Thymus (tissue), 11 donors: ENCODE data around the gene CFAP299. TPM values are rescaled to one million over a fixed set of nuclear protein-coding genes. Genes with fewer than 3 reads are reported as not detected.
"Not testable (repeated sequence)": the region's sequence is repeated elsewhere in the genome, so short reads cannot be mapped to it uniquely, and the experiment has no call there.

Experiments
- DNase-seq, 9 donors: peaks; one replicate each; pipeline ENCODE4 v3.0.0-alpha.2; 2013; ENCODE audit warnings: low spot score in 9 of 9, low read depth in 6 of 9, missing footprints in 1 of 9
- H3K27ac ChIP-seq, 2 donors: one replicate each; pipeline ENCODE4 v1.5.1; 2013; ENCODE audit warnings: control low read depth in 1 of 2, low read depth in 1 of 2, low read length in 1 of 2, mild to moderate bottlenecking in 1 of 2, moderate library complexity in 1 of 2
- H3K27me3 ChIP-seq, 2 donors: one replicate each; pipeline ENCODE4 v1.5.1; 2013; ENCODE audit warnings: low read length in 1 of 2; ENCODE audit not compliant: control insufficient read depth in 2 of 2, insufficient read depth in 1 of 2
- H3K36me3 ChIP-seq, 2 donors: one replicate each; pipeline ENCODE4 v1.5.1; 2013; ENCODE audit warnings: low read length in 1 of 2, mild to moderate bottlenecking in 1 of 2, moderate library complexity in 1 of 2; ENCODE audit not compliant: control insufficient read depth in 2 of 2, insufficient read depth in 2 of 2
- H3K4me1 ChIP-seq, 2 donors: one replicate each; pipeline ENCODE4 v1.5.1; 2013; ENCODE audit warnings: low read length in 2 of 2; ENCODE audit not compliant: control insufficient read depth in 2 of 2, insufficient read depth in 2 of 2
- H3K4me3 ChIP-seq, 2 donors: one replicate each; pipeline ENCODE4 v1.5.1; 2013; ENCODE audit warnings: low read length in 2 of 2, control low read depth in 1 of 2, mild to moderate bottlenecking in 1 of 2
- H3K9me3 ChIP-seq, 2 donors: one replicate each; pipeline ENCODE4 v1.5.1; 2013; ENCODE audit warnings: low read length in 1 of 2, mild to moderate bottlenecking in 1 of 2; ENCODE audit not compliant: control insufficient read depth in 2 of 2, insufficient read depth in 1 of 2
- WGBS: extraction: QIAGEN DNeasy Blood & Tissue Kit; methylation state at CpG from one replicate; pipeline ENCODE4 v1.1.7; 2013; 5-methylcytosine and 5-hydroxymethylcytosine counted together
- polyA plus RNA-seq: library from polyadenylated mRNA; stranded (reverse); fragments of 200-250 nt; gene quantifications from one replicate; pipeline ENCODE4 v1.2.3, GENCODE V29; 2013
- total RNA-seq: library from RNA; stranded (reverse); fragments of 120-200 nt; gene quantifications from one replicate; pipeline ENCODE4 v1.2.4, GENCODE V29; 2013
- donor health status: healthy.

The CFAP299 gene
- total and polyA plus RNA-seq, 2 donors, result 0.18 to 1.0 TPM

DNA sequence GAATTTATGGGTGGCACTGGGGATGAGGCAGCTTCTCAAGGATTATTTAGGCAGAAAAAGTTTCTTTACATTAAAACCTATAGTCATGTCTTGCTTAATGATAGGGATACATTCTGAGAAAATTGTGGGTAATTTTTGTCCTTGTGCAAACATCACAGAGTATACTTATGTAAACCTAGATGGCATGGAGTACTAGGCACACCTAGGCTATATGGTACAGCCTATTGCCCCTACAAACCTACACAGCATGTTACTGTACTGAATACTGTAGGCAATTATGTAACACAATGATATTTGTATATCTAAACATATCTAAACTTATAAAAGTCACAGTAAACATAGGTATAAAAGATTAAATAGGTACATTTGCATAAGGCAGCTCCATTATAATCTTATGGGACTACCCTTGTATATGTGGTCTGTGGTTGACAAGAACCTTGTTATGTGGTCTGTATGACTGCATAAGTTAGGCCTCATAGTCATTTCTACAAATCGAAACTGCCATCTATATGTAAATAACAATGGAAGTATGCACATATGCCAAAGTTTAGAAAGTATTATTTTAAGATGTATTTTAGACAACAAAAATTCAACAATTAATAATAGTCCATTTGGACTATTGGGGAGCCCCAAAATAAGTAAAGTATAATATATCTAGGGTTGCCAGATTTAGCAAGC is 87.3 kb downstream of the CFAP299 start:
- peaks cover 0 to 2% of the 10 kb centered on the region in 2 donors for H3K4me1 ChIP-seq
- DNase-seq, result peak in 2 of 9 donors; percentile 8 to 57
- 71% methylated on average over 1 of the region's 1 CpG for WGBS

DNA sequence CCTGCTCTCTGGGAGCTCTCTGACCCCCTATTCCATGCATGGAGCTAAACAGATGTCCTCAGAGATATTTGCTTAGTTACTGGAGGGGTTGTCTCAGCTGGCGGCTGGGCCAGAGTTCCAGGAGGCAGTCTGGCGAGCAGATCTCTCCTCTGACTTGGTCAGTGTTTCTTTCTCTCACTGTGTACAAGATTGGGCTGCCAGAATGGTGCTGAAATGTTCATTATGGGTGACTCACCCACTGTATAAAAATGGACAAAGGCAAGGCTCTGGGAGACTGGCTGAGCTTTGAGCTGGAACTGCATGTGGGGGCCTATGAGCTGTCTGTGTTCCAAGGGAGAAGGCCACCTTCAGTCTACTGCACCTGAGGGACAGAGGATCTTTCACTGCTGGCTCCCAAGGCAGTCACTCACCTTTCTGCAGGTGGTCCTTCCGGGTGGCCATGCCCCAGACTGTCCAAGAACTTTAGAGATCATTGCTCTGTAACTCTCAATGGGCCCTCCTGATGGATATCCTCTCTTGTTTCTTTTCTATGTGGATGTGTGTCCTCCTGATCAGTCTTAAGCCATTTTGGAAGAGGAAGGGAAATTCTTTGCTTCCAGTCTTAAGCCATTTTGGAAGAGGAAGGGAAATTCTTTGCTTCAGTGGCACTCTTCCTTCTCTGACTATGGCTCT is 88.2 kb downstream of the CFAP299 start:
- no peak for DNase-seq
- Histone ChIP-seq H3K36me3 (no peaks in the 10 kb centered on the region), H3K27ac (no peak overlapping the region), H3K4me1 (peaks cover 0 to 2% of the 10 kb centered on the region in 2 donors), H3K4me3 (no peak overlapping the region), H3K27me3 (no peaks in the 10 kb centered on the region), H3K9me3 (no peaks in the 10 kb centered on the region)
- WGBS, result 93% methylated on average over 3 of the region's 3 CpGs

More for the DNA sequence above, 87.3 kb downstream of the CFAP299 start:
- no peak overlapping the region for H3K4me3 ChIP-seq
- no peaks in the 10 kb centered on the region for H3K27me3 ChIP-seq
- H3K27ac ChIP-seq, result no peak overlapping the region
- no peaks in the 10 kb centered on the region for H3K9me3 ChIP-seq
- no peaks in the 10 kb centered on the region for H3K36me3 ChIP-seq

DNA sequence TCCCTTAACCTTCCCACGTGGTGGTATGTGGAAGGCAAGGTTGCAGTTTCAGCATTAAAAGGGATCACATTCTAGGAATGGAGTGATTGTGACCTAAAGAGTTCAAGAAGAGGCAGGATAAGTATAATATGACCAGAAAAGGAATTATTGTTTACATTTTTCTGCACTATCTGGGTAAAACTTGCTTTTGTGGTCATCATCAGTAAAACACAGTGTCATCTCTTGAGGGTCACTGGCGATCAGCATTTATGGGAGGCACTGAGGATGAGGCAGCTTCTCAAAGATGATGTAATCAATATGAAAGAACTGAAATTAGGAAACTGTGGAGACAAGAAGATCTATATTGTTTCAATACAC is 88.7 kb downstream of the CFAP299 start:
- Histone ChIP-seq H3K4me1 (peaks cover 0 to 2% of the 10 kb centered on the region in 2 donors), H3K4me3 (no peak overlapping the region), H3K27me3 (no peaks in the 10 kb centered on the region), H3K27ac (no peak overlapping the region), H3K36me3 (no peaks in the 10 kb centered on the region), H3K9me3 (no peaks in the 10 kb centered on the region)
- no peak for DNase-seq
- 95% methylated on average over 2 of the region's 2 CpGs for WGBS

DNA sequence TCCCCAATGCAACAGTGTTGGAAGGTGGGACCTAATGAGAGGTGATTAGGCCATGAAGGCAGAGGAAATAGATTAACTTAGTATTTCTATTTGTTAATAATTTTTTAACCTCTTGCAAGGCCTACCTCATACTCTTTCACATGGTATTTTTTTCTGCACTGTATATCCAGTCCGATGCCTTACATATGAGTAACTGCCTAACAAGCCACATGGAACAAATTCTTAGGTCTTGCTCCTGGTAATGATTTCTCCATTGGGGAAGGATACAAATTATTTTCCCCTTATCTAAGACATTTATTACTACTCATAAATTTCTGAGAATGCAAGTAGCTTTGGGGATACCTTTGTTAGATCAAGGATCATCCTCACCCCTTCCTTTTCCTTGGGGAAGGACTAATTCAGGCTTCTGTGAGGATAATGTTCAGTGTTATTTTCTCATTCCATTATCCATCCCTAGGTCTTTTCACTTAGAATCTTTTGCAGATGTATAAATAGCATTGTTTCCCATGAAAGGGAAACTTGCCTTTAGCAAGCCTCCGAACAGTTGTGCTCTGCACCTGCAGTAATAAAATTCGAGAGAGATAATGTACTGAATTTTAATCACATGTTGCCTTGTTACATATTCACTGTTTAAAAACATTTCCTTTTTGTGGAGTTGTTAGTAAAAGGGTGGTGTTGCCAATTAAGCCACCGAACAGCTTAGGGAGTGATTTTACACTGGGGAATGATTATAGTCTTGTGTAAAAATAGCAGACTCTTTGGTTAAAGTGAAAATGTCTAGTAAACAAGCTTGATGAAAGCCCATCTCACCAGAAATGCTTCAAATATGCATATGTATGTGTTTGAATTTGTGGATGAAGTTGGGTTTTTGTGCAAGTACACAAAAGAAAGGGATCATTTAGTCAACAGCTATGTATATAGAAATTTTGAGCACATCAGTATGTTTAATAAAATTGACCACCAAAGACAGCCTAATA is 89.9 kb downstream of the CFAP299 start:
- no peak for DNase-seq
- H3K4me3 ChIP-seq, result no peak overlapping the region
- no peaks in the 10 kb centered on the region for H3K36me3 ChIP-seq
- no peak overlapping the region for H3K27ac ChIP-seq
- no peaks in the 10 kb centered on the region for H3K9me3 ChIP-seq
- no peaks in the 10 kb centered on the region for H3K27me3 ChIP-seq
- H3K4me1 ChIP-seq, result peaks cover 0 to 2% of the 10 kb centered on the region in 2 donors
- 91% methylated on average over 4 of the region's 4 CpGs for WGBS

DNA sequence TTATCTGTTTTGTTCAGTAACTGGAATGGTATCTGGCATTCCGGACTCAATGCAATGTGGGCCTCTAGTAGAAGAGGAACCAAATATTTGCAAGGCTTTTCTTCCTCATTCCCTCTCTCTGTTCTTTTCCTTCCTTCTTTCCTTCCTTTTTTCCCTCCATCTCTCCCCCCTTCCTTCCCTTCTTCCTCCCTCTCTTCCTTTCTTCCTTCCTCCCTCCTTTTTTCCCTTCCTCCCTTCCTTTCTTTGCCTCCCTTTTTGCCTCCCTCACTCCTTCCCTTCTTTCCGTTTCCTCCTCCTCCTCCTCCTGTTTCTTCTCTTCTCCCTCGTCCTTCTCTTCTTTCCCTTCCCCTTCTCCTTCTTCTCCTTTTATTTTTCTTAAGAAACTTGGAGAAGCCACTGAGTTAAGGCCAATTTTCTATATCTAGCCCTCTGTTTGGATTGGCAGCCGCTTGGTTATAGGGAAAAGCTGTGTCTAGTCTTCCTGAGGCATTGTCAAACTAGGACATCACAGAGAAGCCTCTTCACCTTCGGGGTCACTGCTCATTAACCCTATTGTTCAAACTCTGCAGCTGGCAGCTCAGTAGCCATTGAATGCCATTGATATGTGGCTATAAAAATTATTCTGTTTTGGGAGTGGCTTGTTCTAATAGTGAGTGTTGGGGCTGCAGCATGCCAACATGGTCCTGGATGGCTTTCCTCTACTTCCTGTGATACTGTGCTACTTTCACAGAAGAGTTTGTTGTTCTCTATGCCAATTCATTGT is 95.9 kb downstream of the CFAP299 start:
- H3K27me3 ChIP-seq, result no peaks in the 10 kb centered on the region
- 87% methylated on average over 5 of the region's 5 CpGs for WGBS
- no peak for DNase-seq

DNA sequence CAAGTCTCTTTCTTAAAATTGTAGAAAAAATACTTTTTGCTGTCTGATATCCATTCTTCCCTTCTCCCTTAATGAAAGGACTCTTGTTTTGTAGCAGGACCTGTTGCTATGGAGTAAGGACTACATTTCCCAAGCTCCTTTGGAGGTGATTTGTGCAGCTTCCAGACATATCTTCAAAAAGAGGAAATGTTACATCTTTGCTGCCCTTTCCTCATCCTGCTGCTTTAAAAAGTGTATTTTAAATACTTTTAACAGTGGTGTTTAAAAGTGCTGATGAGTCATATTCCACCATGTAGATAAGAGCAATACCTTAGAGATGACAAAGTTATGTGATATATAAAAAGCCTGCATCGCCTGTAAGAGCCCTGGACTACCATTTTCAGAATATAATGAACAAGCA is 98.7 kb downstream of the CFAP299 start:
- Histone ChIP-seq H3K4me3 (no peak overlapping the region), H3K4me1 (peaks cover 0 to under 1% of the 10 kb centered on the region in 2 donors), H3K27me3 (no peaks in the 10 kb centered on the region), H3K36me3 (no peaks in the 10 kb centered on the region), H3K9me3 (no peaks in the 10 kb centered on the region), H3K27ac (no peak overlapping the region)
- no peak for DNase-seq
- 97% methylated on average over 1 of the region's 1 CpG for WGBS

More for the DNA sequence above, 95.9 kb downstream of the CFAP299 start:
- Histone ChIP-seq H3K4me3 (no peak overlapping the region), H3K36me3 (no peaks in the 10 kb centered on the region), H3K9me3 (no peaks in the 10 kb centered on the region), H3K27ac (no peak overlapping the region), H3K4me1 (no peaks in the 10 kb centered on the region)

DNA sequence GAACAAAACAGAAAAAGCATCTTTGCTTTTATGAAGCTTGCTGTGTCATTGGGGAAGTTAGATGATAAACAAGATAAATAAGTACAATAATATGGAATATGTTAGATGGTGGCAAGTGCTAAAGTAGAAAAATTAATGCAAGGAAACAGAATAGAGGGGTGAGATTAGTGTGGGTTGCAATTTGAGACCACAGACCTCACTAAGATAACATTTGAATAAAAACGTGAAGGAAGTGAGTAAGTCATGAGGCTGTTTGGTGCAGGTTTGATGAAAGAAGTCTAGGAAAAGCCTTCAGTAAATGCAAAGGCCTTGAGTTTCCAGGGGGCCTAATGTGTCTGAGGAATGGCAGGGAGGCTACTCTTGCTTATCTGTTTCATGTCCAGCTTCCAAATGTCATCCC is 102.5 kb downstream of the CFAP299 start:
- WGBS, result 47% methylated on average over 1 of the region's 1 CpG

DNA sequence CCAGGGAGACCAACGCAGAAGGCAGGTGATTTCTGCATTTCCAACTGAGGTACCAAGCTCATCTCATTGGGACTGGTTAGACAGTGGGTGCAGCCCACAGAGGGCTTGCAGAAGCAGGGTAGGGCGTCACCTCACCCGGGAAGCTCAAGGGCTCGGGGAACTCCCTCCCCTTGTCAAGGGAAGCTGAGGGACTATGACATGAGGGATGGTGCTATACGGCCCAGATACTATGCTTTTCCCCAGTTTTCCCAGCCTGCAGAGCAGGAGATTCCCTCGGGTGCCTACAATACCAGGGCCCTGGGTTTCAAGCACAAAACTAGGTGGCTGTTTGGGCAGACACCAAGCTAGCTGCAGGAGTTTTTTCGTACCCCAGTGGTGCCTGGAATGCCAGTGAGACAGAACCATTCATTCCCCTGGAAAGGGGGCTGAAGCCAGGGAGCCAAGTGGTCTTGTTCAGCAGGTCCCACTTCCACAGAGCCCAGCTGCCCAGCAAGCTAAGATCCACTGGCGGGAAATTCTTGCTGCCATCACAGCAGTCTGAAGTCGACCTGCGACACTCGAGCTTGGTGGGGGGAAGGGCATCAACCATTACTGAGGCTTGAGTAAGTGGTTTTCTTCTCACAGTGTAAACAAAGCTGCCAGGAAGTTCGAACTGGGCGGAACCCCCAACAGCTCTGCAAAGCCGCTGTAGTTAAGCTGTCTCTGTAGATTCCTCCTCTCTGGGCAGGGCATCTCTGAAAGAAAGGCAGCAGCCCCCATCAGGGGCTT is 103.9 kb downstream of the CFAP299 start:
- H3K4me1 ChIP-seq, H3K36me3 ChIP-seq, H3K27ac ChIP-seq, H3K9me3 ChIP-seq, H3K4me3 ChIP-seq, H3K27me3 ChIP-seq: not testable (repeated sequence)
- DNase-seq, result peak in 5 of 9 donors; percentile 7 to 65 (median 16)
- WGBS, result 88% methylated on average over 14 of the region's 14 CpGs

More for the DNA sequence above, 102.5 kb downstream of the CFAP299 start:
- Histone ChIP-seq H3K4me1 (peaks cover 0 to 5% of the 10 kb centered on the region in 2 donors), H3K4me3 (no peak overlapping the region), H3K36me3 (no peaks in the 10 kb centered on the region), H3K27ac (no peak overlapping the region), H3K9me3 (peaks cover 0 to 8% of the 10 kb centered on the region in 2 donors), H3K27me3 (no peaks in the 10 kb centered on the region)
- DNase-seq, result no peak
